GM21717 (cell line): Measurements from ENCODE around the gene ZNF677.
A peak's percentile ranks its signal among the peaks of the same experiment; 100 is the strongest.
"Not testable (repeated sequence)": the region's sequence is repeated elsewhere in the genome, so short reads cannot be mapped to it uniquely, and the experiment has no call there.

Experiments used
- ATAC-seq: cut with Tn5 transposase; IDR thresholded peaks from one replicate; pipeline ENCODE4 v1.9.1; 2021; ENCODE audit warnings: mild to moderate bottlenecking, moderate library complexity; ENCODE audit not compliant: unreplicated experiment

The ZNF677 gene

DNA sequence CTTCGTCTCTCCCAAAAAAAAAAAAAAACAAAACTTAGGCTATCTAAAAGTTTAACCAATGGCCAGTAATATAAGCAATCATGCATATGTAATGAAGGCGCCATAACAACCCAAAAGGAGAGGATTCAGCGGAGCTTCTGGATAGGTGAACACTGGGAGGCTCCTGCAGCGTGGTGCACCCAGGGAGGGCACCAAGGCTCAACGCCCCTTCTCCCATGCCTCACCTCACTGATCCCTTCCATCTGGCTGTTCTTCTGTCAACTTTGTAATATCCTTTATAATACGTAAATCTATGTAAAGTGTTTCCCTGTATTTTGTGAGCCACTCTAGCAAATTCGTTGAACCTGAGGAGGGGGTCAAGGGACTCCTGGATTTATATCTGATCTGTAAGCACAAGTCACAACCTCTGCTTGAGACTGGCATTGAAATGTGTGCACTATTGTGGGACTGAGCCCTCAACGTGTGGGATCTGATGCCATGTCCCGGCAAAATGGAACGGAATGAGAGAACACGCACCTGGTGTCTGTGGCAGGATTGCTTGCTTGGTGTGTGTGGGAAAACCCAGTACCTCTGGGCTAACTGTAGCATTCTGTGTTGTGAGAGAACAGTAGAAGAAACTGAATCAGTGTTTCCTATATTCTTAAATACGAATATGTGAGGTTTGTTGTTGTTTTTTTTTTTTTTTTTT, 61.0 kb downstream of the ZNF677 start:
- ATAC-seq = no peak

DNA sequence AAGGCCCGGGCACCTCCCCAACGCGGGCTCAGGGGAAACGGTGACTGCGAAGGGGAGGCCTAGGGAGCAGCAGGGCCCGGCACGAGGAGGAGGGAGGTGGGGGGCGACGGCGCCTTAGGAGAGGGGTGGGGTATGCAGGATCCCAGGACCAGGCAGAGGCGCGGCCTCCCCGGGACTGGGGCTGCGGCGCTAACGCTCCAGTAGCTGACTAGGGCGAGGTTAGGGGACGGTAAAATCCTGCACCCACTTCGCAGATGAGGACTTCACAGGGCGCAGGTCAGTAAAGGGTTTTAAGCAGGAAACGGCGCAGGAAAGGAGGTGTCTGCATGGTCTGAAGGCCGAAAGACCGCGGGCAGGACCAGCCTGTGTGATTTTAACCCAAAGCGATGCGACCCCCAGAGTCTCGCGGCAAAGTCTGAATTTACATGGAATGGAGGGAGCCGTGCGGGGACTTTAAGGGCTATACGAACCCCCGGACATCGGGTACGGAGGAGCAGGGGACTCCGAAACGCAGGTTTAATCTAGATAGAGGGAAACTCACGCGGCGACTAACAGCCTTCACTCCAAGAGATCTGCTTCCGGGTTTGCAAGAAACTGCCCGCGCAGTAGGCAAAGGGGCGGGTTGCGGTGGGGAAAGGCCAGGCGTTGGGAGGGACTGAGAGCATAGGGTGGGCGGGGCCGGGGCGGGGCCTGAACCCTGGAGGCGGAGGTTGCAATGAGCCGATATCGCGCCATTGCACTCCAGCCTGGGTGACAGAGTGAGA, 61.7 kb downstream of the ZNF677 start, which contains the start of gene ZNF665:
TSS of gene ZNF665 (minus strand) at position 588 of the 764 bp plus-strand sequence. CDS start 10,460 bp downstream, outside the sequence.
- ATAC-seq = peak; percentile 61

DNA sequence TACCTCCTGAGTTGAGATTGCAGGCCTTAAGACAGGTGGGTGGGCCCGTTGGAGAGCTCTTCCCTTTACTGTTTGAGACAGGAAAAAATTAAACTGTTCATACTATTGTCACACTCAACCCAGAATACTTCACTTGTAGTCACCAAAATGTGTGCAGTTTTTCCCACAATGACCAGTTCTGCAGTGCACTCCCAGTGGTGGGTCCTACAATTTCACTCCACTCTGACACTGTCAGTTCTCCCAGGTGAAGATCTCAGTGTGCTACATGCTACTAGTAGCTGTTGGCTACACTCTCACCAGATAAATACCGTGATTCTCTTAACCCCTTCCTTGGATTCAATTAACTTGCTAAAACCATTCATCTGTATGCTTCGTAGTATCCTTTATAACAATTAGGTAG, 64.4 kb downstream of the ZNF677 start:
- ATAC-seq = no peak

DNA sequence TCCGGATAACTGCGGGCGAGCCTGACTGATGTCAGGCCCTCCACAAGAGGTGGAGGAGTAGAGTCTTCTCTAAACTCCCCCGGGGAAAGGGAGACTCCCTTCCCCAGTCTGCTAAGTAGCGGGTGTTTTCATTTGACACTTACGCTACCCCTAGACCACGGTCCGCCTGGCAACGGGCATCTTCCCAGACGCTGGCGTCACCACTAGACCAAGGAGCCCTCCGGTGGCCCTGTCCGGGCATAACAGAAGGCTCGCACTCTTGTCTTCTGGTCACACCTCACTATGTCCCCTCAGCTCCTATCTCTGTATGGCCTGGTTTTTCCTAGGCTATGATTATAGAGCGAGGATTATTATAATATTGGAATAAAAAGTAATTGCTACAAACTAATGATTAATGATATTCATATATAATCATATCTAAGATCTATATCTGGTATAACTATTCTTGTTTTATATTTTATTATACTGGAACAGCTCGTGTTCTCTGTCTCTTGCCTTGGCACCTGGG, 64.9 kb downstream of the ZNF677 start:
- ATAC-seq = not testable (repeated sequence)
